Neural progenitor cell (in vitro differentiated cells): ENCODE measurements around the gene DISC1. TPM values are rescaled to one million over a fixed set of nuclear protein-coding genes. Genes with fewer than 3 reads are reported as not detected.

Experiments
- DNase-seq: peaks from one replicate; pipeline ENCODE4 v3.0.0-alpha.2; 2016; ENCODE audit warnings: low spot score
- H2AFZ ChIP-seq: fragments of 200-600 bp; sonication (generic); replicated peaks from 2 replicates; pipeline ENCODE4 v1.6.1; 2016; ENCODE audit warnings: antibody characterized with exemption
- H3F3A ChIP-seq: fragments of 200-600 bp; sonication (generic); 2 replicates; pipeline ENCODE4 v1.6.1; 2016; ENCODE audit warnings: antibody characterized with exemption, low read depth
- H3K27ac ChIP-seq: fragments of 200-600 bp; sonication (generic); 2 replicates; pipeline ENCODE4 v1.5.1; 2016; ENCODE audit warnings: mild to moderate bottlenecking
- H3K27me3 ChIP-seq: fragments of 200-600 bp; sonication (generic); 2 replicates; pipeline ENCODE4 v1.6.1; 2016; ENCODE audit warnings: mild to moderate bottlenecking, moderate library complexity
- H3K36me3 ChIP-seq: fragments of 200-600 bp; sonication (generic); 2 replicates; pipeline ENCODE4 v1.5.1; 2016
- H3K4me1 ChIP-seq: fragments of 200-600 bp; sonication (generic); 2 replicates; pipeline ENCODE4 v1.6.1; 2016; ENCODE audit warnings: mixed run types
- H3K4me2 ChIP-seq: fragments of 200-600 bp; sonication (generic); 2 replicates; pipeline ENCODE4 v1.6.1; 2016
- H3K4me3 ChIP-seq: fragments of 200-600 bp; sonication (generic); 2 replicates; pipeline ENCODE4 v1.5.1; 2016
- H3K79me2 ChIP-seq: fragments of 200-600 bp; sonication (generic); 2 replicates; pipeline ENCODE4 v1.6.1; 2016; ENCODE audit warnings: low read depth
- H3K9ac ChIP-seq: fragments of 200-600 bp; sonication (generic); 2 replicates; pipeline ENCODE4 v1.6.1; 2016
- H3K9me3 ChIP-seq: fragments of 200-600 bp; sonication (generic); 2 replicates; pipeline ENCODE4 v1.5.1; 2016; ENCODE audit warnings: low read depth
- H4K20me1 ChIP-seq: fragments of 200-600 bp; sonication (generic); 2 replicates; pipeline ENCODE4 v1.6.1; 2016; ENCODE audit warnings: low read depth
- H3K27ac Mint-ChIP-seq: 3 replicates; pipeline ENCODE4 v1.8.0; 2021; ENCODE audit warnings: mixed read lengths
- H3K27me3 Mint-ChIP-seq: 2 replicates; pipeline ENCODE4 v1.8.0; 2022; ENCODE audit warnings: low read depth, mild to moderate bottlenecking, inconsistent platforms, moderate library complexity, mixed read lengths; ENCODE audit not compliant: insufficient read depth
- H3K36me3 Mint-ChIP-seq: 3 replicates; pipeline ENCODE4 v1.8.0; 2021; ENCODE audit warnings: mixed read lengths
- H3K4me1 Mint-ChIP-seq: 3 replicates; pipeline ENCODE4 v1.8.0; 2021; ENCODE audit warnings: mixed read lengths
- H3K4me3 Mint-ChIP-seq: 3 replicates; pipeline ENCODE4 v1.8.0; 2021; ENCODE audit warnings: mild to moderate bottlenecking, moderate library complexity, mixed read lengths
- H3K9me3 Mint-ChIP-seq: 3 replicates; pipeline ENCODE4 v1.8.0; 2020; ENCODE audit warnings: mixed read lengths
- EZH2 ChIP-seq: fragments of 200-600 bp; sonication (generic); IDR thresholded peaks from 2 replicates; pipeline ENCODE4 v1.6.1; 2017; ENCODE audit warnings: antibody characterized with exemption, mild to moderate bottlenecking, moderate library complexity
- EZH2phosphoT487 ChIP-seq: fragments of 200-600 bp; sonication (generic); IDR thresholded peaks from 2 replicates; pipeline ENCODE4 v1.6.1; 2017; ENCODE audit warnings: antibody characterized with exemption
- total RNA-seq: library from RNA; depleted of rRNA; stranded (reverse); fragments of >200 nt; gene quantifications from 2 replicates; pipeline ENCODE4 v1.2.3, GENCODE V29; 2015; ENCODE audit warnings: low replicate concordance
- TF ChIP-seq, protein P1 (sequence below): fragments of 200-600 bp; sonication (generic); IDR thresholded peaks from 2 replicates; pipeline ENCODE4 v1.5.1; 2017; ENCODE audit warnings: antibody characterized with exemption, mild to moderate bottlenecking

DISC1 gene
- total RNA-seq, 1 donor from 2014 or later, result 1.8 TPM

DNA sequence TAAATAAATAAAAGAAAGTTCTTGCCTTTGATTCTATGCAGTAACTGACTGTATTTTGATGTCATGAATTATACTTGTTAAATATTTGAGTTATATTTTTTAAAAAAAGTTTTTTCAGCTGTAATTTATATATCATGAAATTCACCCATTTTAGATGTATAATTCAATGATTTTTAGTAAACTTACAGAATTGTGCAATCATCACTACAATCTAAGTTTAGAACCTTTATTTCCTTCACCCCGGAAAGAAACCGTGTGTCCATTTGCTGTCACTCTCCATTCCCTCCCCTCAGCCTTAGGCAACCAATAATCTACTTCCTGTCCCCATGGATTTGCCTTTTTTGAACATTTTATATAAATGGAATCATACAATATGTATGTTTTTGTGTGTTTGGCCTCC is 32.5 kb upstream of the DISC1 start:
- H3F3A ChIP-seq, result peaks cover 3% of the 10 kb centered on the region
- no peak overlapping the region for H3K4me2 ChIP-seq
- H4K20me1 ChIP-seq, result no peaks in the 10 kb centered on the region
- H3K36me3 ChIP-seq, result no peaks in the 10 kb centered on the region
- no peak overlapping the region for H3K27ac ChIP-seq
- Mint-ChIP-seq H3K27ac (no peak overlapping the region), H3K4me1 (peaks cover 13% of the 10 kb centered on the region), H3K4me3 (no peak overlapping the region), H3K9me3 (no peaks in the 10 kb centered on the region), H3K27me3 (peaks cover 4% of the 10 kb centered on the region), H3K36me3 (no peaks in the 10 kb centered on the region)
- no peaks in the 10 kb centered on the region for H3K79me2 ChIP-seq
- DNase-seq, result no peak
- no peak overlapping the region for H3K4me3 ChIP-seq
- H3K9me3 ChIP-seq, result no peaks in the 10 kb centered on the region
- no peaks in the 10 kb centered on the region for H3K27me3 ChIP-seq
- no peak overlapping the region for H3K9ac ChIP-seq
- no peak overlapping the region for H2AFZ ChIP-seq
- TF ChIP-seq EZH2phosphoT487 (no peak), EZH2 (no peak)
- TF ChIP-seq, protein P1, sequence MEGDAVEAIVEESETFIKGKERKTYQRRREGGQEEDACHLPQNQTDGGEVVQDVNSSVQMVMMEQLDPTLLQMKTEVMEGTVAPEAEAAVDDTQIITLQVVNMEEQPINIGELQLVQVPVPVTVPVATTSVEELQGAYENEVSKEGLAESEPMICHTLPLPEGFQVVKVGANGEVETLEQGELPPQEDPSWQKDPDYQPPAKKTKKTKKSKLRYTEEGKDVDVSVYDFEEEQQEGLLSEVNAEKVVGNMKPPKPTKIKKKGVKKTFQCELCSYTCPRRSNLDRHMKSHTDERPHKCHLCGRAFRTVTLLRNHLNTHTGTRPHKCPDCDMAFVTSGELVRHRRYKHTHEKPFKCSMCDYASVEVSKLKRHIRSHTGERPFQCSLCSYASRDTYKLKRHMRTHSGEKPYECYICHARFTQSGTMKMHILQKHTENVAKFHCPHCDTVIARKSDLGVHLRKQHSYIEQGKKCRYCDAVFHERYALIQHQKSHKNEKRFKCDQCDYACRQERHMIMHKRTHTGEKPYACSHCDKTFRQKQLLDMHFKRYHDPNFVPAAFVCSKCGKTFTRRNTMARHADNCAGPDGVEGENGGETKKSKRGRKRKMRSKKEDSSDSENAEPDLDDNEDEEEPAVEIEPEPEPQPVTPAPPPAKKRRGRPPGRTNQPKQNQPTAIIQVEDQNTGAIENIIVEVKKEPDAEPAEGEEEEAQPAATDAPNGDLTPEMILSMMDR, result no peak
- H3K4me1 ChIP-seq, result peaks cover 10% of the 10 kb centered on the region

DNA sequence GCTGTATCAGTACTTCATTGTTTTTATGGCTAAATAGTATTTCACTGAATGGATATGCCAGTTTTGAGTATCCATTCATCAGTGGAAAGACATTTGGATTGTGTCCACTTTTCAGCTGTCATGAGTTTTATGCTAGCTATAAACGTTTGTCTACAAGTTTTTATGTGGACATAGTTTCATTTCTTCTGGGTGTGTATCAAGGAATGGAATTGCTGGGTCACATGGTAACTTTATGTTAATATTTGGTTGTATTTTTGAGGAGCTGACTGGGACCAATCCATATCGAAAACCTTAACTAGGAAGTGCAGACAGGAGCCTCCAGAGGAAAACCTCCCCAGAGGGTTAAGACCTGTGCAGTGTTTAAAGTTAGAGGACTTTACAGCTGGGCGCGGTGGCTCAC is 31.8 kb upstream of the DISC1 start:
- Histone ChIP-seq H3K4me3 (no peak overlapping the region), H2AFZ (no peak overlapping the region), H3K36me3 (no peaks in the 10 kb centered on the region), H3K4me2 (no peak overlapping the region), H3F3A (peaks cover 3% of the 10 kb centered on the region), H3K27me3 (no peaks in the 10 kb centered on the region), H4K20me1 (no peaks in the 10 kb centered on the region), H3K9me3 (no peaks in the 10 kb centered on the region), H3K79me2 (no peaks in the 10 kb centered on the region), H3K9ac (no peak overlapping the region), H3K27ac (no peak overlapping the region), H3K4me1 (peaks cover 10% of the 10 kb centered on the region)
- no peak overlapping the region for H3K27ac Mint-ChIP-seq
- peaks cover 13% of the 10 kb centered on the region for H3K4me1 Mint-ChIP-seq
- DNase-seq, result no peak
- no peak for TF ChIP-seq EZH2phosphoT487
- TF ChIP-seq, protein P1, result no peak
- TF ChIP-seq EZH2, result no peak
- no peaks in the 10 kb centered on the region for H3K36me3 Mint-ChIP-seq
- H3K27me3 Mint-ChIP-seq, result peaks cover under 1% of the 10 kb centered on the region
- no peaks in the 10 kb centered on the region for H3K9me3 Mint-ChIP-seq
- H3K4me3 Mint-ChIP-seq, result no peak overlapping the region

DNA sequence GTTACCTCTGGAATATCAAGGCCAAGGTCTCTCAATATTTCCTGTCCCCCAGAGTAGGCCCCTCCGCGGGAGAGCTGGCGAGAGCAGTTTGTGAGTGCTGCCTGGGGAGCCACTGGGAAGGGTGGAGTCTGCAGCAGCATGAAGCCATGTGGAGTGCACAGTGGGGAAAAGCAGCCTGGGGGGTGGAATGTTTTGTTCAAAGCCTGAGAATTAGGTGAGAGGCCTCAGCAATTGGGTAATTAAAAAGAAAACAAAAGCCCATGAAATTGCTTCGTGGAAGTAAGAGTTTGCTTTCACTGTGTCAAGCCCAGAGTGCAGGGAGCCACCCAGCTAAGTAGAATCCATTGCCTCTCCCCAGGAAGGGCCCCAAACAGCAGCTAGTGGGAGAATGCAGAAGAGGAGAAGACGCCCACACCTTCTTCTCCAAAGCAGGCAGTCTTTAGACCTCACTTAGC is 30.2 kb upstream of the DISC1 start:
- no peaks in the 10 kb centered on the region for H3K27me3 Mint-ChIP-seq
- H3K27me3 ChIP-seq, result no peaks in the 10 kb centered on the region

More for the DNA sequence above, 30.2 kb upstream of the DISC1 start:
- Mint-ChIP-seq H3K4me3 (no peak overlapping the region), H3K9me3 (no peaks in the 10 kb centered on the region), H3K27ac (no peak overlapping the region), H3K36me3 (no peaks in the 10 kb centered on the region), H3K4me1 (peaks cover 13% of the 10 kb centered on the region)
- H4K20me1 ChIP-seq, result no peaks in the 10 kb centered on the region
- H3K27ac ChIP-seq, result no peak overlapping the region
- no peak overlapping the region for H3K9ac ChIP-seq
- no peaks in the 10 kb centered on the region for H3K36me3 ChIP-seq
- peak; percentile 8 for DNase-seq
- no peak for TF ChIP-seq EZH2phosphoT487
- TF ChIP-seq, protein P1, result no peak
- TF ChIP-seq EZH2, result no peak
- H3K79me2 ChIP-seq, result no peaks in the 10 kb centered on the region
- H2AFZ ChIP-seq, result no peak overlapping the region
- no peaks in the 10 kb centered on the region for H3K9me3 ChIP-seq
- peak overlapping the region; percentile 38 for H3K4me2 ChIP-seq
- no peak overlapping the region for H3K4me3 ChIP-seq
- H3F3A ChIP-seq, result peaks cover 3% of the 10 kb centered on the region
- peaks cover 10% of the 10 kb centered on the region for H3K4me1 ChIP-seq
